Stimulated activated memory B cell treated with anti-CD40 and anti-IgM and Interleukin-4, amounts not matched to agents 10 μg/mL and 1 μg/mL and 100 μg/mL, for 72 hours (primary cell): ENCODE data around the gene TMA7B.

Experiments used
- ATAC-seq: fragments of 150-1000 bp; cut with Tn5 transposase; 2 replicates; pipeline ENCODE4 v1.10.0; 2021
- H3K27ac Mint-ChIP-seq: one replicate; pipeline ENCODE4 v1.8.0; 2022; ENCODE audit warnings: mild to moderate bottlenecking, mixed read lengths
- H3K27me3 Mint-ChIP-seq: one replicate; pipeline ENCODE4 v1.8.0; 2022; ENCODE audit warnings: mixed read lengths
- H3K36me3 Mint-ChIP-seq: one replicate; pipeline ENCODE4 v1.8.0; 2022; ENCODE audit warnings: mixed read lengths
- H3K4me1 Mint-ChIP-seq: one replicate; pipeline ENCODE4 v1.8.0; 2022; ENCODE audit warnings: mixed read lengths
- H3K4me3 Mint-ChIP-seq: one replicate; pipeline ENCODE4 v1.8.0; 2022; ENCODE audit warnings: mild to moderate bottlenecking, moderate library complexity, mixed read lengths
- H3K9me3 Mint-ChIP-seq: one replicate; pipeline ENCODE4 v1.8.0; 2022; ENCODE audit warnings: mixed read lengths

TMA7B gene

GRCh38 chr22:39956932-39957664 is 3.1 kb upstream of the TMA7B start:
- peak; percentile 86 for ATAC-seq
- Mint-ChIP-seq H3K9me3 (no peaks in the 10 kb centered on the region), H3K4me3 (peak overlapping the region; percentile 60), H3K36me3 (peaks cover 34% of the 10 kb centered on the region), H3K27me3 (peaks cover 46% of the 10 kb centered on the region), H3K4me1 (peaks cover 42% of the 10 kb centered on the region), H3K27ac (peak overlapping the region; percentile 65)

- H3K4me1 Mint-ChIP-seq: peaks cover 42% of the 10 kb centered on the region
- H3K9me3 Mint-ChIP-seq: no peaks in the 10 kb centered on the region
- peaks cover 34% of the 10 kb centered on the region for H3K36me3 Mint-ChIP-seq
- H3K4me3 Mint-ChIP-seq: no peak overlapping the region
- H3K27ac Mint-ChIP-seq: no peak overlapping the region
- H3K27me3 Mint-ChIP-seq: peaks cover 39% of the 10 kb centered on the region
- ATAC-seq: no peak
Observed at GRCh38 chr22:39958009-39958711, 2.0 kb upstream of the TMA7B start.

GRCh38 chr22:39958949-39959639 is 1.1 kb upstream of the TMA7B start:
- H3K27me3 Mint-ChIP-seq: peaks cover 31% of the 10 kb centered on the region
- H3K36me3 Mint-ChIP-seq: peaks cover 27% of the 10 kb centered on the region
- H3K4me3 Mint-ChIP-seq: no peak overlapping the region
- H3K27ac Mint-ChIP-seq: no peak overlapping the region
- peaks cover 46% of the 10 kb centered on the region for H3K4me1 Mint-ChIP-seq
- no peak for ATAC-seq
- no peaks in the 10 kb centered on the region for H3K9me3 Mint-ChIP-seq

GRCh38 chr22:39960791-39961746 is 872 bp downstream of the TMA7B start:
- H3K36me3 Mint-ChIP-seq: peaks cover 31% of the 10 kb centered on the region
- peaks cover 49% of the 10 kb centered on the region for H3K4me1 Mint-ChIP-seq
- H3K4me3 Mint-ChIP-seq: peak overlapping the region; percentile 23
- no peak overlapping the region for H3K27ac Mint-ChIP-seq
- H3K27me3 Mint-ChIP-seq: peaks cover 31% of the 10 kb centered on the region
- H3K9me3 Mint-ChIP-seq: no peaks in the 10 kb centered on the region
- peak; percentile 87 for ATAC-seq

GRCh38 chr22:39962071-39962470 is 1.9 kb downstream of the TMA7B start:
- no peaks in the 10 kb centered on the region for H3K9me3 Mint-ChIP-seq
- H3K4me3 Mint-ChIP-seq: no peak overlapping the region
- H3K27me3 Mint-ChIP-seq: peaks cover 31% of the 10 kb centered on the region
- ATAC-seq: no peak
- no peak overlapping the region for H3K27ac Mint-ChIP-seq
- H3K36me3 Mint-ChIP-seq: peaks cover 31% of the 10 kb centered on the region
- H3K4me1 Mint-ChIP-seq: peaks cover 42% of the 10 kb centered on the region

GRCh38 chr22:39965748-39966147 is 5.6 kb downstream of the TMA7B start:
- Mint-ChIP-seq H3K9me3 (no peaks in the 10 kb centered on the region), H3K4me3 (no peak overlapping the region), H3K27me3 (peaks cover under 1% of the 10 kb centered on the region), H3K27ac (no peak overlapping the region), H3K4me1 (peaks cover 17% of the 10 kb centered on the region), H3K36me3 (peaks cover 20% of the 10 kb centered on the region)
- no peak for ATAC-seq

GRCh38 chr22:39966470-39966869 is 6.3 kb downstream of the TMA7B start:
- Mint-ChIP-seq H3K4me1 (peaks cover 12% of the 10 kb centered on the region), H3K27ac (no peak overlapping the region), H3K27me3 (no peaks in the 10 kb centered on the region), H3K9me3 (no peaks in the 10 kb centered on the region), H3K4me3 (no peak overlapping the region), H3K36me3 (peaks cover 19% of the 10 kb centered on the region)
- ATAC-seq: no peak

- Mint-ChIP-seq H3K9me3 (no peaks in the 10 kb centered on the region), H3K4me1 (peaks cover 7% of the 10 kb centered on the region), H3K36me3 (peaks cover 15% of the 10 kb centered on the region), H3K27ac (no peak overlapping the region), H3K4me3 (no peak overlapping the region), H3K27me3 (no peaks in the 10 kb centered on the region)
- no peak for ATAC-seq
Observed at GRCh38 chr22:39967103-39967829, 7.1 kb downstream of the TMA7B start.

GRCh38 chr22:39967996-39968972 is 8.1 kb downstream of the TMA7B start:
- H3K4me1 Mint-ChIP-seq: peaks cover 7% of the 10 kb centered on the region
- ATAC-seq: no peak
- no peaks in the 10 kb centered on the region for H3K9me3 Mint-ChIP-seq
- peaks cover 15% of the 10 kb centered on the region for H3K36me3 Mint-ChIP-seq
- no peaks in the 10 kb centered on the region for H3K27me3 Mint-ChIP-seq
- H3K4me3 Mint-ChIP-seq: no peak overlapping the region
- H3K27ac Mint-ChIP-seq: no peak overlapping the region

GRCh38 chr22:39970742-39971141 is 10.5 kb downstream of the TMA7B start:
- Mint-ChIP-seq H3K27me3 (peaks cover 8% of the 10 kb centered on the region), H3K27ac (no peak overlapping the region), H3K9me3 (no peaks in the 10 kb centered on the region), H3K4me3 (no peak overlapping the region), H3K36me3 (peaks cover 11% of the 10 kb centered on the region), H3K4me1 (no peaks in the 10 kb centered on the region)
- ATAC-seq: no peak

- Mint-ChIP-seq H3K36me3 (peaks cover 11% of the 10 kb centered on the region), H3K4me1 (no peaks in the 10 kb centered on the region), H3K27me3 (peaks cover 11% of the 10 kb centered on the region), H3K4me3 (no peak overlapping the region), H3K27ac (no peak overlapping the region), H3K9me3 (no peaks in the 10 kb centered on the region)
- ATAC-seq: no peak
Observed at GRCh38 chr22:39972641-39973040, 12.4 kb downstream of the TMA7B start.

GRCh38 chr22:39973656-39974055 is 13.5 kb downstream of the TMA7B start:
- H3K4me3 Mint-ChIP-seq: no peak overlapping the region
- H3K27me3 Mint-ChIP-seq: peaks cover 19% of the 10 kb centered on the region
- no peaks in the 10 kb centered on the region for H3K4me1 Mint-ChIP-seq
- no peaks in the 10 kb centered on the region for H3K9me3 Mint-ChIP-seq
- no peak overlapping the region for H3K27ac Mint-ChIP-seq
- no peak for ATAC-seq
- peaks cover 5% of the 10 kb centered on the region for H3K36me3 Mint-ChIP-seq

- no peaks in the 10 kb centered on the region for H3K9me3 Mint-ChIP-seq
- H3K4me1 Mint-ChIP-seq: no peaks in the 10 kb centered on the region
- no peak overlapping the region for H3K27ac Mint-ChIP-seq
- no peak for ATAC-seq
- H3K36me3 Mint-ChIP-seq: peaks cover 5% of the 10 kb centered on the region
- H3K4me3 Mint-ChIP-seq: no peak overlapping the region
- H3K27me3 Mint-ChIP-seq: peaks cover 23% of the 10 kb centered on the region
Observed at GRCh38 chr22:39974065-39974464, 13.9 kb downstream of the TMA7B start.
